BLaER1 (cell line): ENCODE data around the gene SPRR4.

Experiments
- H3K27ac ChIP-seq: shearing (Covaris generic); formaldehyde crosslinking; 2 replicates; pipeline ENCODE4 v1.8.1; 2022
- H3K27me3 ChIP-seq: shearing (Covaris generic); formaldehyde crosslinking; 2 replicates; pipeline ENCODE4 v1.8.1; 2022
- H3K36me3 ChIP-seq: shearing (Covaris generic); formaldehyde crosslinking; 2 replicates; pipeline ENCODE4 v1.8.1; 2022
- H3K4me1 ChIP-seq: shearing (Covaris generic); formaldehyde crosslinking; 2 replicates; pipeline ENCODE4 v1.8.1; 2022
- H3K4me2 ChIP-seq: shearing (Covaris generic); formaldehyde crosslinking; 2 replicates; pipeline ENCODE4 v1.8.1; 2022
- H3K4me3 ChIP-seq: shearing (Covaris generic); formaldehyde crosslinking; 2 replicates; pipeline ENCODE4 v1.8.1; 2022
- H3K9ac ChIP-seq: shearing (Covaris generic); formaldehyde crosslinking; 2 replicates; pipeline ENCODE4 v1.8.1; 2022
- H3K9me3 ChIP-seq: shearing (Covaris generic); formaldehyde crosslinking; 2 replicates; pipeline ENCODE4 v1.8.1; 2022
- H4K20me1 ChIP-seq: shearing (Covaris generic); formaldehyde crosslinking; 2 replicates; pipeline ENCODE4 v1.8.1; 2022
- Cebpa-rat ChIP-seq: shearing (Covaris generic); IDR thresholded peaks from 2 replicates; pipeline ENCODE4 v1.8.1; 2022

SPRR4 gene

DNA sequence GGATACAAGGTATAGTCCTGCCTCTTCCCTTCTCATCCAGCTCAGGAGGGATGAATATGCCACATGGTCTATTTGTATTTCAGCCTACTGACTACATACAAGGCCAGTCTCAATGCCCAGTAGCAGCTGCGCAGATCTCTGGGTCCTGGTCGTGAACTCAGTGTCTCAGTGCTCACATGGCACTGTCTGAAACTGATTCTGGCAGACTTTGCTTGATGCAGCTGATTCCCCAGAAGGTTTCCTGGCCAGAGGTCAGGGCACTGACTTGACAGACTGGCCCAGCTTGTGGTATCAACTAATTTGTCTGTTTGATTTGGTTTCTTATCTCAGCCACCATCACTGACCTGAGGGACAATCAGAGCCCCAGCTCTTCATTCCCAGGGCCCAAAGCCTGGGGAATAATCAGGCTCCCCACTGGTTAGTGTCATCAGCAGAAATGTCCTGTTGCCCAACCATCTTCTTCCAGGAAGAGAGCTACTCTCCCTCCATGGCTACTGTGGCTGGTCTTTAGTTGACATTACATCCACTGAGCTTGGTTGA is 7.5 kb upstream of the SPRR4 start:
- Histone ChIP-seq H3K4me2 (peak overlapping the region; percentile 82), H3K4me1 (peaks cover 55% of the 10 kb centered on the region), H3K9me3 (no peaks in the 10 kb centered on the region), H4K20me1 (no peaks in the 10 kb centered on the region), H3K4me3 (no peak overlapping the region), H3K9ac (no peak overlapping the region), H3K27ac (peak overlapping the region; percentile 84), H3K27me3 (no peaks in the 10 kb centered on the region), H3K36me3 (no peaks in the 10 kb centered on the region)
- no peak for TF ChIP-seq Cebpa-rat

DNA sequence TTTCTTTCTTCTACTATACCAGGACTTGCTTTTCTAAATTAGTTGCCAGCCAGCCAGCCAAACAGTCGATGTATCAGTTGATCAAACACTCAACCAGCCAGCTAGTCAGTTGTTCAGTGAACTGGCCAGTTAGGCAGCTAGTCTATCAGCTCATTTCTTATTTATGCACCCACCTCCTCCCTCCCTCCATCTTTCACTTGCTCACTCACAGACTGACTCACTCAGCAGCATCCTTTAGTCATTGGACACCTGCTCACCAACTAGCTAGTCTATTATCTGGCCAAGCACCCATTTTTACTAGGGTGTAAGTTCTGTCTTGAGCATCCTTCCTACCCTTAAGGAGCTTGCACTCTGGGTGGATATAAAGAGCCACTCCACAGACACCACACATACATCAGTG is 5.9 kb upstream of the SPRR4 start:
- Histone ChIP-seq H3K9me3 (no peaks in the 10 kb centered on the region), H3K4me3 (no peak overlapping the region), H3K27me3 (no peaks in the 10 kb centered on the region), H3K9ac (no peak overlapping the region), H3K4me2 (no peak overlapping the region), H3K4me1 (peaks cover 57% of the 10 kb centered on the region), H3K27ac (no peak overlapping the region), H3K36me3 (no peaks in the 10 kb centered on the region), H4K20me1 (no peaks in the 10 kb centered on the region)
- no peak for TF ChIP-seq Cebpa-rat

DNA sequence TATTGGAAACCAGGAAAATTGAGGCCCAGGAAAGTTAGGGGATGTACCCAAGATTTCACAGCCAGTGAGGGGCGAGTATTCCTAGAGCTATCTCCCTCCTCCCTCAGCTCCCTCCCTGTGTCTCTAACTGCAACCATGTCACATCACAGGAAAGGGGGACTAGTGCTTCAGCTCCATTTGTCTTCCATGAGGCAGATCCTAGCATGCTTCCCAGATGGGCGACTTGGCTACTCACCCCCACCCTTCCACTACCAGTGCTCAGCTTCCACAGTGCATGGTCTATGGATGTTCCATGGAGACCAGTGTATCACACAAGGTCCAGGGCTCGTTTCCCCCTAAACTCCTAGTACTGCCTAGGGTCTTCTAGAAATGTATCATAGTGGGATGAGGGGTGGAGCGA is 4.6 kb upstream of the SPRR4 start:
- no peak overlapping the region for H3K4me3 ChIP-seq
- no peaks in the 10 kb centered on the region for H3K36me3 ChIP-seq
- TF ChIP-seq Cebpa-rat = no peak
- H3K9me3 ChIP-seq = no peaks in the 10 kb centered on the region
- no peak overlapping the region for H3K4me2 ChIP-seq
- H4K20me1 ChIP-seq = no peaks in the 10 kb centered on the region
- peaks cover 57% of the 10 kb centered on the region for H3K4me1 ChIP-seq
- no peak overlapping the region for H3K9ac ChIP-seq
- H3K27me3 ChIP-seq = no peaks in the 10 kb centered on the region
- H3K27ac ChIP-seq = no peak overlapping the region

DNA sequence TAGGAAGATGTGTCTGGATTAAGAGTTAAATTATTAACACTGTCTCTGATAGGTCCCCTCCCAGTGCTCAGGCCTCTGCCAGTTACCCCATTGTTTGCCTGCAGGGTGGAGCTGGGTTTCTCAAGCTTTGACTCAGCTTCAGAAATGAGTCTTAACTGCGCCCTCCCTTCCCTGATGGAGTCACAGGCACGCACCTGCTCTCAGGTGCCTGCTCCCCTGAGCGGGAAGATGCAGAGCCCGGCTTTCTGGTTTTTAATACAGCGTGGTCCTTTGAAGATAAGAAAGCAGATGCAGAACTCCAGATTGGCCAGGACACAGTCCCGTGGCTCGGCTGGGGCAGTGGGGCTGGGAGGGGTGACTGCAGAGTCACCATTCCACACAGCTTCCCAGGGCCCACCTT is 3.2 kb upstream of the SPRR4 start:
- H3K4me1 ChIP-seq = peaks cover 53% of the 10 kb centered on the region
- H4K20me1 ChIP-seq = no peaks in the 10 kb centered on the region
- H3K9me3 ChIP-seq = peaks cover 3% of the 10 kb centered on the region
- no peaks in the 10 kb centered on the region for H3K27me3 ChIP-seq
- H3K36me3 ChIP-seq = no peaks in the 10 kb centered on the region
- H3K4me3 ChIP-seq = no peak overlapping the region
- no peak overlapping the region for H3K27ac ChIP-seq
- H3K4me2 ChIP-seq = no peak overlapping the region
- no peak overlapping the region for H3K9ac ChIP-seq
- no peak for TF ChIP-seq Cebpa-rat

DNA sequence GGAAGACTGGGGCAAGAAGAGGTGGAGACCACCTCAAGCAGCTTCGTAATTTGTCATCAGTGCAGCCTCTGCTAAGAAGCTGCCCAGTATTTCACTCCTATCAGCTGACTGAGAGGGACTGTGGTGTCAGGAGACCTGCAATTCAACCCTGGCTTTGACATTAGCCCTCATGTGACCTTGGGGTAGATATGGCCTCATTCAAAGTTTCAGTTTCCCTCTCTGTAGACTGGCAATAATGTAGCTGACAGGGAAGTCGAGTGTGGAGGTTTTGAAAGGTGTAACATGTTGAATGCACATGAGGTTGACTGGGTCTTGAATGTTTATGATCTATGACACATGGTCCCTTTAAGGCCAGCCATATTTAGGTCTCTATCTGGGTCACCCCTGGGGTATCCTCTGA is 2.2 kb upstream of the SPRR4 start:
- H3K4me2 ChIP-seq = peak overlapping the region; percentile 26

DNA sequence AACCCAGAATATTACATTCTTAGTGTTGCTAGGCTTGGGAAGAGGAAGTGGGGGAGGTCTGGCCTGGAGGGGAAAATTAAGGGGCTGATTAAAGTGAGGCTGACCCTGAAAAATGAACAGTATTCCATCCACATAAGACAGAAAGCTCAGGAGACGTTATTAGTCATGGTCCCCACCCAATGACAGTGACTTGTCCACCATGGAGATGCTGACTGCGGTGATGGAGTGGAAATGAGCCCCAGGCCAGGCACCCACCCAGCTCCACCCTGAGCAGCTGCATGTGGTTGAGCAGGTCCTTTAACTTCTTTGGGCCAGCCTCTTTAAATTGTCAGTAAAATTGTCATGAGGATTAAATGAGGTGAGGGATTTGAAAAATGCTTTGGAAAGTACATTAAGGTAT is 1.4 kb upstream of the SPRR4 start:
- H3K9me3 ChIP-seq = peaks cover 20% of the 10 kb centered on the region
- no peak overlapping the region for H3K9ac ChIP-seq
- no peak overlapping the region for H3K4me3 ChIP-seq
- H3K36me3 ChIP-seq = no peaks in the 10 kb centered on the region
- no peaks in the 10 kb centered on the region for H3K27me3 ChIP-seq
- H4K20me1 ChIP-seq = no peaks in the 10 kb centered on the region
- peaks cover 38% of the 10 kb centered on the region for H3K4me1 ChIP-seq
- peak overlapping the region; percentile 15; the same call in 1 of the 2 replicates for H3K27ac ChIP-seq
- peak overlapping the region; percentile 26; the same call in 1 of the 2 replicates for H3K4me2 ChIP-seq
- TF ChIP-seq Cebpa-rat = no peak

More for the DNA sequence above, 2.2 kb upstream of the SPRR4 start:
- Histone ChIP-seq H3K36me3 (no peaks in the 10 kb centered on the region), H3K4me1 (peaks cover 43% of the 10 kb centered on the region), H4K20me1 (no peaks in the 10 kb centered on the region), H3K9ac (no peak overlapping the region), H3K27ac (no peak overlapping the region), H3K4me3 (no peak overlapping the region), H3K27me3 (no peaks in the 10 kb centered on the region), H3K9me3 (peaks cover 14% of the 10 kb centered on the region)
- no peak for TF ChIP-seq Cebpa-rat

DNA sequence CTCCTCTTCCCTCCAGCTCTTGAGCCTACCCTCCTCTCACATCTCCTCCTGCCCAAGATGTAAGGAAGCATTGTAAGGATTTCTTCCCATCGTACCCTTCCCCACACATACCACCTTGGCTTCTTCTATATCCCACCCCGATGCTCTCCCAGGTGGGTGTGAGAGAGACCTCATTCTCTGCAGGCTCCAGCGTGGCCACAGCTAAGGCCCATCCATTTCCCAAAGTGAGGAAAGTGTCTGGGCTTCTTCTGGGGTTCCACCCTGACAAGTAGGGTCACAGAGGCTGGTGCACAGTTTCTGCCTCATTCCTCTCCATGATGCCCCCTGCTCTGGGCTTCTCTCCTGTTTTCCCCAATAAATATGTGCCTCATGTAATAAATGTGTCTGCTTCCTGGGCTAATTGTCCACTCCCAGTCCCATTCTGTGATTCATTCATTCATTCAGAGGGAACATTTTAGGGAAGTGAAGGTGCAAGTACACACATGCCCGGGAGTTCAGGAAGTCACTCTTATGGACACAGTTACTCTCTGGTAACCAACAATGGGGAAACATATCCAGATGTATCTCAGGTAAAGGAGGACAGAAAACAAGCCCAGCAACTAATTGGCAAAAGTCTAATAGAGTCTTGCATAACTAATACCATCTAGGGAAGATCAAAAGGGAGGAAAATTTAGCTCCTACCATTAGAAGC is 1.9 kb downstream of the SPRR4 start:
- Histone ChIP-seq H3K9me3 (peaks cover 20% of the 10 kb centered on the region), H3K4me2 (no peak overlapping the region), H3K27ac (no peak overlapping the region), H3K27me3 (no peaks in the 10 kb centered on the region), H3K36me3 (no peaks in the 10 kb centered on the region), H4K20me1 (no peaks in the 10 kb centered on the region), H3K4me3 (no peak overlapping the region; the same call in 1 of the 2 replicates), H3K9ac (no peak overlapping the region), H3K4me1 (peaks cover 38% of the 10 kb centered on the region)
- TF ChIP-seq Cebpa-rat = no peak

DNA sequence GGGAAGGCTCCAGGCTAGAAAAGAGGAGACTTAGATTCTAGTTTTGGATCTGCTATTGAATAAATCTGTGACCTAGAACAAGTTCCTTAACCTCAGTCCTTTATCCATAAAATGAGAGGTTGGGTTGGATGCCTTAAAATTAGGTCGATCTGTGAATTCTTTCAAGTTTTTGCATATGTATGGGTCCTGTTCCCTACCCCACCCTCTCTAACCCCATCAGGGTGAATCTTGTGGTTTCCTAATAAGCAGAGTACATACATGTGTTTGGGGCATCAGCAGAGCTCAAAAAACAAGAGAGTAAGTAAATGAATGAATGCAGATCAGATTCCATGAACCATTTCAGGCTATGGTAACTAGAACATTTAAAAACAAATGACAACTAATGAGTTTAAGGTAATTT is 6.2 kb downstream of the SPRR4 start:
- H3K4me1 ChIP-seq = peaks cover 2% of the 10 kb centered on the region; the same call in 1 of the 2 replicates
- TF ChIP-seq Cebpa-rat = no peak
- no peak overlapping the region for H3K4me3 ChIP-seq
- no peaks in the 10 kb centered on the region for H3K36me3 ChIP-seq
- no peak overlapping the region for H3K27ac ChIP-seq
- no peak overlapping the region for H3K9ac ChIP-seq
- no peak overlapping the region for H3K4me2 ChIP-seq
- peaks cover 20% of the 10 kb centered on the region for H3K9me3 ChIP-seq
- no peaks in the 10 kb centered on the region for H3K27me3 ChIP-seq
- H4K20me1 ChIP-seq = no peaks in the 10 kb centered on the region

DNA sequence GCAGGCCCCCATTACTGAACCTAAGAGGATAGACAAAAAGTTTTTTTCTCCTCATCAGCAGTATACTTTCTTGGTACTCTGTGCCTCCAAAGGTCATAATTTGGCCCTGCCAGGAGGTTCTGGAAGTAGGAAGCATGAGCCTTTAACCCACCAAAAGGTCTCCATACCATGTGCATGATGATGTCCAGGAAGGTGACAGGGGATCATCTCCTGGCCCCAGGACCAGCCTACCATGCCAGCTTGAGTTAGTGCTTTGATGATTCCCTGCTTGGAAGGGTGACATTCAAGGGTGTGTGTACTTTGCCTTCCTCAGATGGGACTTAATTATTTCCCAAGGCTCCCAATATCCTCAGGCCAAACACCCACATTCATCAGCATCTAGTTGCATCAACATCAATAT is 7.2 kb downstream of the SPRR4 start:
- H3K36me3 ChIP-seq = no peaks in the 10 kb centered on the region
- TF ChIP-seq Cebpa-rat = no peak
- H3K27me3 ChIP-seq = no peaks in the 10 kb centered on the region
- H3K4me1 ChIP-seq = peaks cover 4% of the 10 kb centered on the region
- H4K20me1 ChIP-seq = no peaks in the 10 kb centered on the region
- H3K9me3 ChIP-seq = peaks cover 13% of the 10 kb centered on the region
- H3K27ac ChIP-seq = no peak overlapping the region
- H3K4me3 ChIP-seq = no peak overlapping the region
- no peak overlapping the region for H3K4me2 ChIP-seq
- H3K9ac ChIP-seq = no peak overlapping the region

DNA sequence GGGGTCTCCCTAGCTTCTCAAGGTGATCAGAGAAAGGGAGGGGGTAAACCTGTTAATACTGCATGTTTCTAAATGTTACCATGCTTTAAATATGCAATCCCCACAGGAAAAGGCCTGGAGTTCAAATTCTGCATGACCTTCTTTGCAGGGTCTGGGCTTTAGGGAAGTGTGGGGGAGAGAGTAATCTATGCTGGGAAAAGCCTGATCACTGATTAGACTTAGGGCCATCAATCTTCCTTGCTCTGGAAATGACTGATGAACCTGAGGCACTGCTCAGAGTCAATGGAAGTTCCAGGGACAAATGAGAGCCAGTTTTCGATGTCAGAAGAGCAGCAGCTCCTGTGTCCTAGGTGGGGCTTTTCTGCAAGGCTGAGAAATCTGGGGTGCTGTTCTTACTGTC is 10.2 kb downstream of the SPRR4 start:
- peaks cover 17% of the 10 kb centered on the region for H3K4me1 ChIP-seq
- H3K4me3 ChIP-seq = no peak overlapping the region
- H3K27ac ChIP-seq = no peak overlapping the region
- H3K9ac ChIP-seq = no peak overlapping the region
- no peaks in the 10 kb centered on the region for H3K9me3 ChIP-seq
- TF ChIP-seq Cebpa-rat = no peak
- no peaks in the 10 kb centered on the region for H3K27me3 ChIP-seq
- H3K36me3 ChIP-seq = no peaks in the 10 kb centered on the region
- no peak overlapping the region for H3K4me2 ChIP-seq
- no peaks in the 10 kb centered on the region for H4K20me1 ChIP-seq
